IMR-90 (cell line): ENCODE data around the gene SPATA33. TPM values are rescaled to one million over a fixed set of nuclear protein-coding genes. Genes with fewer than 3 reads are reported as not detected.

Experiments
- ATAC-seq: fragments of 200-7000 bp; cut with Tn5 transposase; 2 replicates; pipeline ENCODE4 v1.9.1; 2020; ENCODE audit warnings: low read depth, mild to moderate bottlenecking, moderate library complexity
- BruUV-seq: library from RNA; stranded (reverse); fragments of 400-500 nt; replicated peaks from 2 replicates; lab custom pipeline; 2021; lab: Mats Ljungman, UMichigan
- CTCF ChIA-PET: fragments of 300-600 bp; formaldehyde crosslinking; extraction: SDS; loops from one replicate; lab custom pipeline; 2021; ENCODE audit warnings: antibody characterized with exemption; lab: Yijun Ruan, JAX
- POLR2A ChIA-PET: fragments of 300-600 bp; sonication (Branson Sonifier 250); formaldehyde crosslinking; loops from one replicate; lab custom pipeline; 2022; ENCODE audit warnings: antibody characterized with exemption; ENCODE audit not compliant: unreplicated experiment; lab: Charles Lee
- DNase-seq: peaks from one replicate; pipeline ENCODE4 v3.0.0; 2013
- H2AFZ ChIP-seq: replicated peaks from 2 replicates; pipeline ENCODE3; 2013; ENCODE audit warnings: low read length, mild to moderate bottlenecking; ENCODE audit not compliant: poor library complexity
- H2AK5ac ChIP-seq: 2 replicates; pipeline ENCODE4 v1.6.1; 2013; ENCODE audit warnings: low read depth, low read length, inconsistent platforms
- H2AK9ac ChIP-seq: replicated peaks from 2 replicates; pipeline ENCODE3; 2013; ENCODE audit warnings: mild to moderate bottlenecking, low read depth, low read length, moderate library complexity; ENCODE audit not compliant: poor library complexity
- H2BK120ac ChIP-seq: 2 replicates; pipeline ENCODE4 v1.6.1; 2013; ENCODE audit warnings: low read depth, low read length, inconsistent platforms
- H2BK15ac ChIP-seq: 3 replicates; pipeline ENCODE4 v1.6.1; 2013; ENCODE audit warnings: low read depth, low read length, inconsistent platforms
- H2BK20ac ChIP-seq: 2 replicates; pipeline ENCODE4 v1.6.1; 2013; ENCODE audit warnings: low read depth, mild to moderate bottlenecking, inconsistent platforms, low read length, moderate library complexity
- H2BK5ac ChIP-seq: 2 replicates; pipeline ENCODE4 v1.6.1; 2013; ENCODE audit warnings: mild to moderate bottlenecking, low read depth, low read length, inconsistent platforms; ENCODE audit not compliant: poor library complexity, severe bottlenecking
- H3K14ac ChIP-seq: replicated peaks from 2 replicates; pipeline ENCODE4 v1.6.1; 2013; ENCODE audit warnings: low read depth, low read length, inconsistent platforms
- H3K18ac ChIP-seq: 2 replicates; pipeline ENCODE4 v1.6.1; 2013; ENCODE audit warnings: low read depth, low read length, control low read depth
- H3K23ac ChIP-seq: 2 replicates; pipeline ENCODE4 v1.6.1; 2013; ENCODE audit warnings: low read depth, low read length, inconsistent platforms
- H3K27ac ChIP-seq: 2 replicates; pipeline ENCODE4 v1.5.1; 2013; ENCODE audit warnings: mild to moderate bottlenecking, control low read depth, low read length; ENCODE audit not compliant: insufficient read depth
- H3K27me3 ChIP-seq: 2 replicates; pipeline ENCODE4 v1.6.1; 2013; ENCODE audit warnings: low read length; ENCODE audit not compliant: control insufficient read depth, insufficient read depth
- H3K36me3 ChIP-seq: 2 replicates; pipeline ENCODE4 v1.6.1; 2013; ENCODE audit warnings: low read length, mixed read lengths; ENCODE audit not compliant: control insufficient read depth, insufficient read depth
- H3K4ac ChIP-seq: 2 replicates; pipeline ENCODE4 v1.6.1; 2013; ENCODE audit warnings: low read depth, low read length, inconsistent platforms
- H3K4me1 ChIP-seq: 2 replicates; pipeline ENCODE4 v1.6.1; 2013; ENCODE audit warnings: low read length, mixed read lengths; ENCODE audit not compliant: control insufficient read depth, insufficient read depth
- H3K4me2 ChIP-seq: 2 replicates; pipeline ENCODE4 v1.6.1; 2013; ENCODE audit warnings: low read depth, mild to moderate bottlenecking, control low read depth, low read length, moderate library complexity
- H3K4me3 ChIP-seq: 2 replicates; pipeline ENCODE4 v1.5.1; 2013; ENCODE audit warnings: low read depth, mild to moderate bottlenecking, control low read depth, low read length, moderate library complexity; ENCODE audit not compliant: insufficient read depth
- H3K56ac ChIP-seq: 2 replicates; pipeline ENCODE4 v1.6.1; 2013; ENCODE audit warnings: low read length, inconsistent platforms; ENCODE audit not compliant: insufficient read depth; ENCODE audit errors: extremely low read depth
- H3K79me1 ChIP-seq, 2 experiments: 2 replicates each; pipeline ENCODE4 v1.6.1; 2013; ENCODE audit warnings: low read length in 2 of 2, inconsistent platforms in 1 of 2, low read depth in 1 of 2
- H3K9ac ChIP-seq: 2 replicates; pipeline ENCODE4 v1.6.1; 2013; ENCODE audit warnings: low read depth, low read length, control low read depth
- H3K9me1 ChIP-seq: 2 replicates; pipeline ENCODE4 v1.6.1; 2013; ENCODE audit warnings: low read length, inconsistent platforms; ENCODE audit not compliant: insufficient read depth
- H3K9me3 ChIP-seq: 2 replicates; pipeline ENCODE4 v1.6.1; 2013; ENCODE audit warnings: low read length; ENCODE audit not compliant: control insufficient read depth, insufficient read depth
- H4K20me1 ChIP-seq: 2 replicates; pipeline ENCODE4 v1.6.1; 2013; ENCODE audit warnings: low read length, inconsistent platforms; ENCODE audit not compliant: insufficient read depth
- H4K5ac ChIP-seq: 2 replicates; pipeline ENCODE4 v1.6.1; 2013; ENCODE audit warnings: mild to moderate bottlenecking, low read depth, low read length, control low read depth
- H4K8ac ChIP-seq, 2 experiments: 2 replicates each; pipeline ENCODE4 v1.6.1; 2013; ENCODE audit warnings: low read depth in 2 of 2, low read length in 2 of 2, control low read depth in 1 of 2, inconsistent platforms in 1 of 2
- H4K91ac ChIP-seq: 2 replicates; pipeline ENCODE4 v1.6.1; 2013; ENCODE audit warnings: low read depth, low read length, inconsistent platforms; ENCODE audit not compliant: insufficient read depth
- BHLHE40 ChIP-seq: fragments of 150-350 bp; IDR thresholded peaks from 2 replicates; pipeline ENCODE4 v1.6.1; 2016; ENCODE audit warnings: mild to moderate bottlenecking, low read depth, low read length
- CEBPB ChIP-seq: IDR thresholded peaks from 2 replicates; pipeline ENCODE4 v1.6.1; 2012; ENCODE audit warnings: low read depth, low read length, improper control_type of control experiment
- CHD1 ChIP-seq: IDR thresholded peaks from 2 replicates; pipeline ENCODE4 v1.6.1; 2012; ENCODE audit warnings: low read depth, low read length, improper control_type of control experiment
- CTCF ChIP-seq: conservative IDR thresholded peaks from 2 replicates; pipeline ENCODE4 v1.5.1; 2012; ENCODE audit warnings: mild to moderate bottlenecking, low read depth, low read length, improper control_type of control experiment
- ELK1 ChIP-seq: fragments of 150-350 bp; IDR thresholded peaks from 2 replicates; pipeline ENCODE4 v1.6.1; 2016; ENCODE audit warnings: low read depth, mild to moderate bottlenecking, low read length, moderate library complexity, borderline replicate concordance
- FOS ChIP-seq: fragments of 150-350 bp; IDR thresholded peaks from 2 replicates; pipeline ENCODE4 v1.6.1; 2016; ENCODE audit warnings: low read depth, low read length
- MAFK ChIP-seq: IDR thresholded peaks from 2 replicates; pipeline ENCODE4 v1.6.1; 2012; ENCODE audit warnings: low read depth, low read length, improper control_type of control experiment
- MAZ ChIP-seq: IDR thresholded peaks from 2 replicates; pipeline ENCODE4 v1.6.1; 2012; ENCODE audit warnings: low read depth, mild to moderate bottlenecking, low read length, improper control_type of control experiment, moderate library complexity, borderline replicate concordance
- MXI1 ChIP-seq: IDR thresholded peaks from 2 replicates; pipeline ENCODE4 v1.6.1; 2012; ENCODE audit warnings: low read depth, mild to moderate bottlenecking, low read length, moderate library complexity, borderline replicate concordance
- NFE2L2 ChIP-seq: fragments of 150-350 bp; IDR thresholded peaks from 2 replicates; pipeline ENCODE4 v1.6.1; 2016; ENCODE audit warnings: low read depth, mild to moderate bottlenecking, low read length
- POLR2A ChIP-seq: IDR thresholded peaks from 2 replicates; pipeline ENCODE4 v1.6.1; 2012; ENCODE audit warnings: mild to moderate bottlenecking, low read depth, low read length
- RAD21 ChIP-seq: IDR thresholded peaks from 2 replicates; pipeline ENCODE4 v1.6.1; 2012; ENCODE audit warnings: low read length, improper control_type of control experiment
- RCOR1 ChIP-seq: IDR thresholded peaks from 2 replicates; pipeline ENCODE4 v1.6.1; 2012; ENCODE audit warnings: mild to moderate bottlenecking, low read length, improper control_type of control experiment; ENCODE audit not compliant: insufficient replicate concordance
- RFX5 ChIP-seq: IDR thresholded peaks from 2 replicates; pipeline ENCODE4 v1.8.0; 2012; ENCODE audit warnings: low read depth, mild to moderate bottlenecking, low read length, moderate library complexity
- SMC3 ChIP-seq: fragments of 150-350 bp; IDR thresholded peaks from 2 replicates; pipeline ENCODE4 v1.6.1; 2016; ENCODE audit warnings: low read depth, mild to moderate bottlenecking, antibody characterized with exemption, low read length, moderate library complexity
- USF2 ChIP-seq: fragments of 150-350 bp; IDR thresholded peaks from 2 replicates; pipeline ENCODE4 v1.6.1; 2017; ENCODE audit warnings: mild to moderate bottlenecking, antibody characterized with exemption, low read length, low read depth
- WGBS, 2 experiments: methylation state at CpG; one replicate each; pipeline versions ENCODE4 v1.1.5 to v1.1.7; 2013; ENCODE audit warnings: missing lambda C conversion rate in 2 of 2; ENCODE audit not compliant: insufficient read length in 1 of 2; ENCODE audit errors: extremely low coverage in 2 of 2; 5-methylcytosine and 5-hydroxymethylcytosine counted together
- dilution Hi-C: fragments of 300-500 bp; cut with HindIII; formaldehyde crosslinking; loops from one replicate; pipeline ENCODE4 v1.14.3; 2018; ENCODE audit warnings: low sequenced_read_pairs; ENCODE audit not compliant: unreplicated experiment
- in situ Hi-C: fragments of 300-500 bp; cut with MboI; formaldehyde crosslinking; loops from 3 replicates; pipeline ENCODE4 v1.14.3; 2019; ENCODE audit warnings: low sequenced_read_pairs, inconsistent platforms, mixed read lengths
- intact Hi-C: fragments of 100-400 bp; cut with micrococcal nuclease; formaldehyde crosslinking; loops from 2 replicates; pipeline ENCODE4 v1.10.0; 2022
- polyA plus RNA-seq, 3 experiments: library from polyadenylated mRNA; depleted of rRNA; stranded (reverse); fragments of >200 nt; gene quantifications; 2 replicates each; pipeline ENCODE4 v1.2.3, GENCODE V29; 2012; ENCODE audit warnings: low replicate concordance in 1 of 3
- total RNA-seq: library from RNA; depleted of rRNA; stranded (reverse); fragments of >200 nt; gene quantifications from 2 replicates; pipeline ENCODE4 v1.2.3, GENCODE V29; 2012

Gene SPATA33
- total and polyA plus RNA-seq, 2 of the 4 experiments (the other 2 are of a cell fraction), result 0.90 to 3.4 TPM

- H4K20me1 ChIP-seq, result peaks cover 45% of the 10 kb centered on the region
- ChIA-PET CTCF (no interaction called here), POLR2A (no interaction called here)
- H3K9ac ChIP-seq, result no peak overlapping the region
- no peak overlapping the region for H3K56ac ChIP-seq
- no peak overlapping the region for H4K5ac ChIP-seq
- H3K27me3 ChIP-seq, result no peaks in the 10 kb centered on the region
- no peak overlapping the region for H4K91ac ChIP-seq
- ATAC-seq (no peak), DNase-seq (no peak)
- peaks cover 42% of the 10 kb centered on the region for H3K36me3 ChIP-seq
- no peak overlapping the region for H3K27ac ChIP-seq
- H3K9me3 ChIP-seq, result no peaks in the 10 kb centered on the region
- no peak overlapping the region for H3K4ac ChIP-seq
- H2BK15ac ChIP-seq, result no peak overlapping the region
- no peak overlapping the region for H2BK20ac ChIP-seq
- no peak overlapping the region for H2AK9ac ChIP-seq
- in situ Hi-C loops (no loop called here), intact Hi-C loops (no loop called here), dilution Hi-C loops (no loop called here)
- H3K4me2 ChIP-seq, result no peak overlapping the region
- no peak overlapping the region for H3K18ac ChIP-seq
- no peak overlapping the region for H3K14ac ChIP-seq
- no peak overlapping the region for H2BK120ac ChIP-seq
- no peak overlapping the region for H3K4me3 ChIP-seq
- no peak overlapping the region for H2AFZ ChIP-seq
- H4K8ac ChIP-seq, result no peak overlapping the region
- peaks cover 12% of the 10 kb centered on the region; the same call in 1 of the 2 replicates for H3K9me1 ChIP-seq
- H3K4me1 ChIP-seq, result peaks cover 3% of the 10 kb centered on the region; the same call in 1 of the 2 replicates
- no peak overlapping the region for H3K23ac ChIP-seq
- WGBS, 2 experiments, result 95% methylated on average over 7 of the region's 15 CpGs; no CpG with 5 or more reads in 1 of the 2 experiments
- no TSS peak for BruUV-seq
- H2AK5ac ChIP-seq, result no peak overlapping the region
- peaks cover 17 to 45% of the 10 kb centered on the region in 2 experiments for H3K79me1 ChIP-seq
- H2BK5ac ChIP-seq, result no peak overlapping the region
- TF ChIP-seq POLR2A (no peak), MXI1 (no peak), NFE2L2 (no peak), ELK1 (no peak), MAZ (no peak), FOS (no peak), BHLHE40 (no peak), RFX5 (no peak), CEBPB (no peak), RAD21 (no peak), CTCF (no peak), MAFK (no peak), CHD1 (no peak), SMC3 (no peak), USF2 (no peak), RCOR1 (no peak)
Observed at GRCh38 chr16:89651584-89651983, 6.1 kb upstream of the SPATA33 start.
